ENCODE results near the gene ANXA3. TPM values are rescaled to one million over a fixed set of nuclear protein-coding genes. Genes with fewer than 3 reads are reported as not detected.

ANXA3 gene
- total RNA-seq, 1 experiment from 2014 or later: 263 TPM

DNA sequence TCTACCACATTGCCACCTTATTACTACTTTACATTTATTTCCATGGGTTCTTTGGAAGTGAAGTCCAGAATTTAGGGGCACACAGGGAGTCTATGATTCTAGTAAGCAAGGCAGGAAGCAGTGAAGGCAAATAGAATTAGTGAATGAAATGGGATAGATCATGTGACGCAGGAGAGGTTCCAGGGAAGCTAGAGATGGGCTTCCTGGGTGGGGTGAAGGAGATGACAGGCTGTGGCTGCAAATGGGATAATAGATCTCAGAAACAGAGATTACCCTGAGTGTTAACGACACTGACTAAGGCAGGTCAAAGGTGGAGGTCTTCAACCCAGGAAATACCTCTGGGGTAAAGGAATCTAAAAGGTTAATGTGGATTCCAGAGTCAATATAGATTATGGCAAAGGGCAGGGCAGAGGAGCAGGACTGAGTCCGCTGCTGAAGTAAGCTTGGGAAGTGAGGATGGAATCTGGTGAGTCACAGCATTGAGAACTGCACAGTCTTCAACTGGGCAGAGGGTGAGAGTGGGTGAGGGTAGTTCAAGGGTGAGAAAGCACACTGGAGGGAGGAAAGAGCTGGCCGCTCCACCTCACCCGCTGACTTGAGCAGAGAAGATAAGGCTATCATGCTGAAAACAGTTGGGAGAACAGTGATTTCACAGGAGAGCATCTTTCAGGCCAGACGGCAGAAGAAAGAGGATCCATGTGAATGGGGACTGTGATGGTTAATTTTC, 70.8 kb downstream of the ANXA3 start:
- H3K36me3 ChIP-seq (ENCODE audit: low read depth, low read length): no peaks in the 10 kb centered on the region
- H3K79me2 ChIP-seq (ENCODE audit: low read length): no peaks in the 10 kb centered on the region
- no peak overlapping the region for H3K27ac ChIP-seq (ENCODE audit: low read length)
- CTCF ChIA-PET: no interaction called here
- intact Hi-C loops (cut with micrococcal nuclease): no loop called here
- H3F3A ChIP-seq (ENCODE audit: low read length, unreplicated experiment): no peaks in the 10 kb centered on the region
- POLR2A ChIA-PET (ENCODE audit: unreplicated experiment): no interaction called here
- peak; percentile 14 for DNase-seq
- no peaks in the 10 kb centered on the region for H3K9me3 ChIP-seq (ENCODE audit: low read length)
- H3K9ac ChIP-seq (ENCODE audit: low read length): no peak overlapping the region
- peaks cover 12% of the 10 kb centered on the region for H3K4me1 ChIP-seq (ENCODE audit: insufficient read depth, low read length)
- ATAC-seq: no peak
- H3K27me3 ChIP-seq (ENCODE audit: low read length): no peaks in the 10 kb centered on the region
- TF ChIP-seq CTCF (conservative IDR thresholded peaks at IDR 0.05; ENCODE audit: low read depth, low read length) (no peak), EZH2 (IDR thresholded peaks at IDR 0.05; ENCODE audit: low read length, unreplicated experiment) (no peak), EZH2phosphoT487 (IDR thresholded peaks at IDR 0.05; ENCODE audit: borderline replicate concordance, low read length) (no peak)
- no TSS peak for BruUV-seq (replicated peaks)
- no peaks in the 10 kb centered on the region for H4K20me1 ChIP-seq (ENCODE audit: low read length)
- no peaks in the 10 kb centered on the region for H3K9me2 ChIP-seq (replicated peaks; ENCODE audit: low read length)
- H3K4me3 ChIP-seq (ENCODE audit: low read length): no peak overlapping the region
- no peak overlapping the region for H2AFZ ChIP-seq (ENCODE audit: low read length)
- no peak overlapping the region for H3K4me2 ChIP-seq (ENCODE audit: low read length)

GRCh38 chr4:78624048-78624447, 72.5 kb downstream of the ANXA3 start:
- Histone ChIP-seq H3K4me3 (ENCODE audit: low read length) (no peak overlapping the region), H3K4me2 (ENCODE audit: low read length) (no peak overlapping the region), H4K20me1 (ENCODE audit: low read length) (no peaks in the 10 kb centered on the region), H3K9ac (ENCODE audit: low read length) (no peak overlapping the region), H3K27me3 (ENCODE audit: low read length) (no peaks in the 10 kb centered on the region), H2AFZ (ENCODE audit: low read length) (no peak overlapping the region), H3K9me2 (replicated peaks; ENCODE audit: low read length) (no peaks in the 10 kb centered on the region), H3K79me2 (ENCODE audit: low read length) (no peaks in the 10 kb centered on the region), H3K27ac (ENCODE audit: low read length) (no peak overlapping the region), H3K4me1 (ENCODE audit: insufficient read depth, low read length) (peaks cover 18% of the 10 kb centered on the region), H3F3A (ENCODE audit: low read length, unreplicated experiment) (no peaks in the 10 kb centered on the region), H3K9me3 (ENCODE audit: low read length) (no peaks in the 10 kb centered on the region), H3K36me3 (ENCODE audit: low read depth, low read length) (no peaks in the 10 kb centered on the region)
- CTCF ChIA-PET: no interaction called here
- no peak for ATAC-seq
- DNase-seq: no peak
- BruUV-seq (replicated peaks): no TSS peak
- POLR2A ChIA-PET (ENCODE audit: unreplicated experiment): no interaction called here
- intact Hi-C loops (cut with micrococcal nuclease): no loop called here
- TF ChIP-seq EZH2 (IDR thresholded peaks at IDR 0.05; ENCODE audit: low read length, unreplicated experiment) (no peak), CTCF (conservative IDR thresholded peaks at IDR 0.05; ENCODE audit: low read depth, low read length) (no peak), EZH2phosphoT487 (IDR thresholded peaks at IDR 0.05; ENCODE audit: borderline replicate concordance, low read length) (no peak)

DNA sequence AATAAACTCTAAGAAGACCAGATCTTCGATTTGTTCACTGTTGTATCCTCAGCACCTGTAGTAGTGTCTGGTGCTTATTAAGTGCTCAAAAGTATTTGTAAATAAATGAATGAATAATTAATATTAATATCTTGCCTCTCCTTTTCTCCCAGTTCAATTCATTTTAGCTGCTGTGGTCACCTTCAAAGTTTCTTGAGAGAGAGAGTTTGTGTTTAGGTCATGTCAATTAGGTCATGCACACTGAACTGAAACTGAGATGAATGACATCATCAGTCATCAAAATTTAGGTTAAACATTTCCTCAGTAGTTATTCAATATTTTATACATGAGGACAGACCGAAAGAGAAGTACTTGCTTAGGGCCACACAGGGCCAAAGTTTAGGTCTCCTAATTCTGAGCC, 73.5 kb downstream of the ANXA3 start:
- no peak overlapping the region for H3K9ac ChIP-seq (ENCODE audit: low read length)
- no peak overlapping the region for H2AFZ ChIP-seq (ENCODE audit: low read length)
- peaks cover 18% of the 10 kb centered on the region for H3K4me1 ChIP-seq (ENCODE audit: insufficient read depth, low read length)
- H3K4me2 ChIP-seq (ENCODE audit: low read length): no peak overlapping the region
- TF ChIP-seq CTCF (conservative IDR thresholded peaks at IDR 0.05; ENCODE audit: low read depth, low read length): no peak
- no peak for TF ChIP-seq EZH2 (IDR thresholded peaks at IDR 0.05; ENCODE audit: low read length, unreplicated experiment)
- TF ChIP-seq EZH2phosphoT487 (IDR thresholded peaks at IDR 0.05; ENCODE audit: borderline replicate concordance, low read length): no peak
- no peaks in the 10 kb centered on the region for H4K20me1 ChIP-seq (ENCODE audit: low read length)
- ATAC-seq (no peak), DNase-seq (no peak)
- no peaks in the 10 kb centered on the region for H3K9me3 ChIP-seq (ENCODE audit: low read length)
- ChIA-PET POLR2A (ENCODE audit: unreplicated experiment) (no interaction called here), CTCF (no interaction called here)
- H3K36me3 ChIP-seq (ENCODE audit: low read depth, low read length): no peaks in the 10 kb centered on the region
- intact Hi-C loops (cut with micrococcal nuclease): no loop called here
- H3K27ac ChIP-seq (ENCODE audit: low read length): no peak overlapping the region
- H3K9me2 ChIP-seq (replicated peaks; ENCODE audit: low read length): no peaks in the 10 kb centered on the region
- no peak overlapping the region for H3K4me3 ChIP-seq (ENCODE audit: low read length)
- H3K79me2 ChIP-seq (ENCODE audit: low read length): no peaks in the 10 kb centered on the region
- H3K27me3 ChIP-seq (ENCODE audit: low read length): no peaks in the 10 kb centered on the region
- BruUV-seq (replicated peaks): no TSS peak
- H3F3A ChIP-seq (ENCODE audit: low read length, unreplicated experiment): no peaks in the 10 kb centered on the region
